Ishikawa (cell line): ENCODE data around the gene RGS14.

Source experiments
- CEBPB ChIP-seq: IDR thresholded peaks from 2 replicates; pipeline ENCODE4 v1.6.1; 2012
- CREB1 ChIP-seq: IDR thresholded peaks from 2 replicates; pipeline ENCODE4 v1.6.1; 2012; ENCODE audit warnings: low read depth
- EP300 ChIP-seq: IDR thresholded peaks from 2 replicates; pipeline ENCODE4 v1.6.1; 2012; ENCODE audit warnings: borderline replicate concordance
- FOXM1 ChIP-seq: IDR thresholded peaks from 2 replicates; pipeline ENCODE4 v1.6.1; 2012; ENCODE audit warnings: low read depth, borderline replicate concordance
- NFIC ChIP-seq: IDR thresholded peaks from 2 replicates; pipeline ENCODE4 v1.6.1; 2012
- RAD21 ChIP-seq: IDR thresholded peaks from 2 replicates; pipeline ENCODE4 v1.6.1; 2012; ENCODE audit warnings: low read depth
- TCF12 ChIP-seq: IDR thresholded peaks from 2 replicates; pipeline ENCODE4 v1.6.1; 2012; ENCODE audit warnings: low read depth
- YY1 ChIP-seq: IDR thresholded peaks from 2 replicates; pipeline ENCODE4 v1.6.1; 2012; ENCODE audit warnings: low read depth
- TF ChIP-seq, protein P1 (sequence below): IDR thresholded peaks from 2 replicates; pipeline ENCODE4 v1.6.1; 2012
- TF ChIP-seq, protein P2 (sequence below): IDR thresholded peaks from 2 replicates; pipeline ENCODE4 v1.6.1; 2012; ENCODE audit warnings: low read depth, mild to moderate bottlenecking

- TF ChIP-seq CEBPB (no peak), YY1 (no peak), RAD21 (no peak), NFIC (no peak), FOXM1 (no peak), TCF12 (no peak), CREB1 (no peak), EP300 (no peak)
- TF ChIP-seq, protein P1, sequence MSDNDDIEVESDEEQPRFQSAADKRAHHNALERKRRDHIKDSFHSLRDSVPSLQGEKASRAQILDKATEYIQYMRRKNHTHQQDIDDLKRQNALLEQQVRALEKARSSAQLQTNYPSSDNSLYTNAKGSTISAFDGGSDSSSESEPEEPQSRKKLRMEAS, result no peak
- TF ChIP-seq, protein P2, sequence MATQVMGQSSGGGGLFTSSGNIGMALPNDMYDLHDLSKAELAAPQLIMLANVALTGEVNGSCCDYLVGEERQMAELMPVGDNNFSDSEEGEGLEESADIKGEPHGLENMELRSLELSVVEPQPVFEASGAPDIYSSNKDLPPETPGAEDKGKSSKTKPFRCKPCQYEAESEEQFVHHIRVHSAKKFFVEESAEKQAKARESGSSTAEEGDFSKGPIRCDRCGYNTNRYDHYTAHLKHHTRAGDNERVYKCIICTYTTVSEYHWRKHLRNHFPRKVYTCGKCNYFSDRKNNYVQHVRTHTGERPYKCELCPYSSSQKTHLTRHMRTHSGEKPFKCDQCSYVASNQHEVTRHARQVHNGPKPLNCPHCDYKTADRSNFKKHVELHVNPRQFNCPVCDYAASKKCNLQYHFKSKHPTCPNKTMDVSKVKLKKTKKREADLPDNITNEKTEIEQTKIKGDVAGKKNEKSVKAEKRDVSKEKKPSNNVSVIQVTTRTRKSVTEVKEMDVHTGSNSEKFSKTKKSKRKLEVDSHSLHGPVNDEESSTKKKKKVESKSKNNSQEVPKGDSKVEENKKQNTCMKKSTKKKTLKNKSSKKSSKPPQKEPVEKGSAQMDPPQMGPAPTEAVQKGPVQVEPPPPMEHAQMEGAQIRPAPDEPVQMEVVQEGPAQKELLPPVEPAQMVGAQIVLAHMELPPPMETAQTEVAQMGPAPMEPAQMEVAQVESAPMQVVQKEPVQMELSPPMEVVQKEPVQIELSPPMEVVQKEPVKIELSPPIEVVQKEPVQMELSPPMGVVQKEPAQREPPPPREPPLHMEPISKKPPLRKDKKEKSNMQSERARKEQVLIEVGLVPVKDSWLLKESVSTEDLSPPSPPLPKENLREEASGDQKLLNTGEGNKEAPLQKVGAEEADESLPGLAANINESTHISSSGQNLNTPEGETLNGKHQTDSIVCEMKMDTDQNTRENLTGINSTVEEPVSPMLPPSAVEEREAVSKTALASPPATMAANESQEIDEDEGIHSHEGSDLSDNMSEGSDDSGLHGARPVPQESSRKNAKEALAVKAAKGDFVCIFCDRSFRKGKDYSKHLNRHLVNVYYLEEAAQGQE, result no peak
These were observed 40.2 kb downstream of the RGS14 start for GRCh38 chr5:177397875-177398390.
